ENCODE results near the gene ARID1B. TPM values are rescaled to one million over a fixed set of nuclear protein-coding genes. Genes with fewer than 3 reads are reported as not detected.
A peak's percentile ranks its signal among the peaks of the same experiment; 100 is the strongest.

ARID1B gene
- total RNA-seq, 2 donors from 2014 or later, result 62.9 to 71.6 TPM

DNA sequence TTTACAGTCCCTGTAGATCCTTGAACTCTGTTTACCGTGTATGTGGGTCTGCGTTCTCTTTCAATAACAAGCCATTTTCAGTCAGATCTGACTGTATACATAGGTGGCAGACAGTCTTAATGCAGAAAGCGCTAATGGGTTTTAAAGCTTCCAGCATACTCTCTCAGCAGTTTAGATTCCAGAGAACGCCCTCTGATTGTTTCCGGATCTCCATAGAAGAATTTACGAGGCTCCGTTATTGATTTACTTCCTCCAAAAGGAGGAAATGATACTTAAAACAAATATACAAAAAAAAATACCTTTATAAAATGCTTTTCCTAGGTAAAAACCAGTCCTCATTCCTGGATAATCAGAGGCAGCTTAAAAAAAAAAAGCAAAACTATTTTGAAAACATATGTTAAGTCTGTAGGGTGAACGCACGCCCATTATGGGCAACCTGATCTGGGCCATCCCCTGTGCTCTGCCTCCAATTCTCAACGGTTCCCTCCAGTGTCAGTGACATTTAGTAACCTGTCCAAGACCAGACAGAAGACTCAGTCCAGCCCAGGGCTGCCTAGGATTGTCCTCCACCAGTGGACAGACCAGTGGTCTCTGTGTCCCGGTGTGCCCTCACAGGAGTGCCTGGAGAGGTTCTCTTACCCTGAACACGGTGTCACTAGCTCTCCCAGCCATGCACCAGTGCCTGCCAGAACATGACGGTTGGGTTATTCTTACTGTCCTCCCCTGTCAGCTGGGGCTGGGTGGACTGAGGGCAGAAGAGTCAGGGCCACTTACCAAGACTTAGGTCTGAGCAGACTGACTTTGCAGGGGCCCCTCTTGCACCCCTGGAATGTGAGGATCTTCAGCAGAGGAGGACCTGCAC is 217.3 kb downstream of the ARID1B start:
- H3K27ac Mint-ChIP-seq, result no peak overlapping the region

DNA sequence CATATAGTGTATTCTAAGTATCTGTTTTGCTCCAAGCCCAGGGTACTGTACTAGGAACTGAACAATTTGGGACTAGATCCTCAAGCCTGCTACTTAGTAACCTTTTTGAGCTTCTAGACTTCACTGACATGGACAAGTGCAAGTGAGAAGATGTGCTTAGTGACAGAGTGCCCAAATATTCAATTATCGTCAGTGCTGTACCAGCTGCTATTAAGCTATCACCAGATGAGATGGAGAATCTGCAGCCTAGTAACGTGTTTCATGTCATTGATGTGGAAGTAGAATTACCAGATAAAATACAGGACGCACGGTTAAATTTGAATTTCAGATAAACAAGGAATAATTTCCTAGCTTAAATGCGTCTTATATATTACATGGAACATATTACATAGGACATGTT is 218.3 kb downstream of the ARID1B start:
- Mint-ChIP-seq H3K36me3 (ENCODE audit: insufficient read depth in 2 of 2) (peaks cover 0 to 4% of the 10 kb centered on the region in 2 donors), H3K9me3 (no peaks in the 10 kb centered on the region), H3K4me1 (ENCODE audit: low read depth) (peaks cover 12% of the 10 kb centered on the region), H3K27me3 (ENCODE audit: low read depth) (no peaks in the 10 kb centered on the region), H3K4me3 (no peak overlapping the region), H3K27ac (no peak overlapping the region)
- DNase-seq, result no peak
- ATAC-seq (replicated peaks in 1 of 2), result no peak

More for the DNA sequence above, 217.3 kb downstream of the ARID1B start:
- Mint-ChIP-seq H3K36me3 (ENCODE audit: insufficient read depth in 2 of 2) (peaks cover 0 to 2% of the 10 kb centered on the region in 2 donors), H3K4me1 (ENCODE audit: low read depth) (peaks cover 7% of the 10 kb centered on the region), H3K27me3 (ENCODE audit: low read depth) (no peaks in the 10 kb centered on the region), H3K4me3 (no peak overlapping the region), H3K9me3 (no peaks in the 10 kb centered on the region)
- DNase-seq (no peak), ATAC-seq (replicated peaks in 1 of 2) (no peak)

DNA sequence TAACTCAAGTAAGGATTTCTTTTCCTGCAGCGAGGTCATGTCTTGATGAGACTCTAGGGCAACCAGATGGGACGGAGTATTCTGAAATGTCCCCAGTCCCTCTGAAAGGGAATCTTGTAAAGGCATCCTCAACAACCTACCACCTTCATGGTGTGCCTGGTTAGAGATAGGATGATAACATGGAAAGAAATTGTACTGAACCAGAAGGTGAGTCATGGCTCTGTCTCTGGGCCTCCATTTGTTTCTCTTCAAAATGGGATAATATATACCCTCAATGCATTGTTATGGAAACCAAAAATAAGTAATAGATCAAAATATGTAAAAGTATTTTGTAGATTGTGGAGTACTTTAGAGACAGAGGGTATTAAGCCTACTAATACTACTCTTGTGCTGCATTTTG is 219.1 kb downstream of the ARID1B start:
- H3K27ac Mint-ChIP-seq, result no peak overlapping the region
- H3K4me1 Mint-ChIP-seq (ENCODE audit: low read depth), result peaks cover 18% of the 10 kb centered on the region
- H3K4me3 Mint-ChIP-seq, result no peak overlapping the region
- no peaks in the 10 kb centered on the region for H3K27me3 Mint-ChIP-seq (ENCODE audit: low read depth)
- DNase-seq, result no peak
- H3K9me3 Mint-ChIP-seq, result no peaks in the 10 kb centered on the region
- peaks cover 0 to 4% of the 10 kb centered on the region in 2 donors for H3K36me3 Mint-ChIP-seq (ENCODE audit: insufficient read depth in 2 of 2)
- no peak for ATAC-seq (replicated peaks in 1 of 2)

DNA sequence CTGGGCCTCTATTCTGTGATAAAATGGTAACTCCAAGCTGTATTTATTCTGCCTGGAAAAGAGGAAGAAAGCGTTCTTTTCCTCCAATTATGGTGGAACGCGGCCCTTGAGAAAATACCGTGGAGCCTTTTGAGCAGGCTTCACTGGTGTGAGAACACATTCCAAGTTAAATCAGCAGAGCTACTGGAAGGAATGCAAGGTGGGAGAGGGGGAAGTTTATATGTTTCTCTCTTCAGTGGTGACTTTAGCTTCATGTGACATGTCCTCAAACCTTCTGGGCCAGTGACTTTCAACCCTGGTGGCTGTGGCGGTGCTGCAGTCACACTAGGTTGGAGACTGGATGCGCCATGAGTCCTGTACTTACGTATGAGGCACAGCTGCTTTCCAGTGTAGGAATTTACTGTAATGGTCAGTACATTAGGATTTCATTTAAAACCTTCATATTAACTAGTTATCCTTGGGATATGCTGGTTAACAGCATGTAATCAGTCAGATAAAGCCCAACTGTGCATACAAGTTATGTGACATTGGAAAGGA is 221.7 kb downstream of the ARID1B start:
- Mint-ChIP-seq H3K27ac (no peak overlapping the region), H3K36me3 (ENCODE audit: insufficient read depth in 2 of 2) (peaks cover 0 to 4% of the 10 kb centered on the region in 2 donors), H3K4me3 (no peak overlapping the region), H3K4me1 (ENCODE audit: low read depth) (peaks cover 31% of the 10 kb centered on the region), H3K27me3 (ENCODE audit: low read depth) (no peaks in the 10 kb centered on the region), H3K9me3 (no peaks in the 10 kb centered on the region)
- ATAC-seq (replicated peaks in 1 of 2) (no peak), DNase-seq (no peak)

DNA sequence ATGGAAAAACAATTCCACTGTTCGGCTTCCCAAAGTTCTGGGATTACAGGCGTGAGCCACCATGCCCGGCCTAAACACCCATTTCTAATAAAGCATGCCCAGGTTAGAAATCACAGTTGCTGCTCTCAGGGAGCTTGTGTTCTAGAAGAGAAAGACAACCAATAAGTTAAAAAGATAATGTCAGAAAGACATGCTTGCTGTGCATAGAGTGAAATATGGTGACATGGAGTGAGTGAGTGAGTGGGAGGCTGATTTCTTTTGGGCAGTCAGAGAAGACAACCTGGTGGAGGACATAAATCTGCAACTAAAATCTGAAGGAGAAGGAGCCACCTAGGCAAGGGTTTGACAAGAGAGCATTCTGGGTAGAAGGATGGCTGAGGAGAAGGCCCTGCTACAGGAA is 222.6 kb downstream of the ARID1B start:
- no peaks in the 10 kb centered on the region for H3K9me3 Mint-ChIP-seq
- H3K27ac Mint-ChIP-seq, result no peak overlapping the region
- H3K27me3 Mint-ChIP-seq (ENCODE audit: low read depth), result no peaks in the 10 kb centered on the region
- H3K36me3 Mint-ChIP-seq (ENCODE audit: insufficient read depth in 2 of 2), result peaks cover 0 to 4% of the 10 kb centered on the region in 2 donors
- ATAC-seq (replicated peaks in 1 of 2) (no peak), DNase-seq (no peak)
- peaks cover 31% of the 10 kb centered on the region for H3K4me1 Mint-ChIP-seq (ENCODE audit: low read depth)
- no peak overlapping the region for H3K4me3 Mint-ChIP-seq

DNA sequence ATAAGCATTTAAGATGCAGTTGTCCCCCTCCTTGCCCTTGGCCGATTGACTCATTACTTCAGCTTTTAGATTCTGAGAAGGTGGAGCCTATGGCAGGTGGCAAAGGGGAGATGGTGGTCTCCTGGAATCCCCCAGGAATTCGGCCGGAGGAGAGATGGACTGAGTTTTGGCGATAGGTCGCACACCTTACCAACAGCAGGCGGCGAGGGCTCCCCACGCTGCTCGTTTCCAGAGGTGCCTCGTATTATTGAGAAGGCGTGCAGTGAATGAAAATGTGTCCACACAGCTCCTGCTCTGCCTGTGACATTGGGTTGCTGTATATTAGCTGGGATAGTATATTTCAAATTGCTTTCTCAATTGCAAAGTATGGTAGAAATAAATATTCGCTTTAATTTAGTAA is 224.5 kb downstream of the ARID1B start:
- H3K36me3 Mint-ChIP-seq (ENCODE audit: insufficient read depth in 2 of 2), result peaks cover 0 to 4% of the 10 kb centered on the region in 2 donors
- no peak overlapping the region for H3K27ac Mint-ChIP-seq
- no peaks in the 10 kb centered on the region for H3K9me3 Mint-ChIP-seq
- peaks cover 38% of the 10 kb centered on the region for H3K4me1 Mint-ChIP-seq (ENCODE audit: low read depth)
- DNase-seq, result no peak
- no peak for ATAC-seq (replicated peaks in 1 of 2)
- H3K27me3 Mint-ChIP-seq (ENCODE audit: low read depth), result no peaks in the 10 kb centered on the region
- H3K4me3 Mint-ChIP-seq, result no peak overlapping the region

GRCh38 chr6:157002774-157003173 is 225.6 kb downstream of the ARID1B start:
- H3K4me3 Mint-ChIP-seq, result no peak overlapping the region
- no peaks in the 10 kb centered on the region for H3K27me3 Mint-ChIP-seq (ENCODE audit: low read depth)
- no peak for ATAC-seq (replicated peaks in 1 of 2)
- H3K4me1 Mint-ChIP-seq (ENCODE audit: low read depth), result peaks cover 43% of the 10 kb centered on the region
- no peak for DNase-seq
- no peak overlapping the region for H3K27ac Mint-ChIP-seq
- H3K36me3 Mint-ChIP-seq (ENCODE audit: insufficient read depth in 2 of 2), result peaks cover 0 to 2% of the 10 kb centered on the region in 2 donors
- no peaks in the 10 kb centered on the region for H3K9me3 Mint-ChIP-seq

DNA sequence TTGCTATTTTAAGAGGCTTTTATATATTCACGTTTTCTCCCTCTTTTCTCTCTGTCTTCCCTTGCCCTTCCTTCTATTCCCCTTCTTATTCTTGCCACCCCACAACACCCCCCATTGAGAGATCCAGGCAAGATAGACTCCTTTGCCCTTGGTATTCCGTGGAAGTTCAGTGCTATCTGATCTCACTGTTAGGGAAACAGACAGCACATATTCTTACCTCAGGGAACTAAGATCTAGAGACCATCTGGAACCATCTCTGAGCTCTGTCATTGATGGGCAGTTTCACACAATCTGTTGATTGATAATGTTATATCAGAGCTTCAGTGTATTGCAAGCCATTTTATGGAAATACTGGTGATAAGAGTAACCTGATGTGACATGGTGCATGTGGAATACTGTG is 228.8 kb downstream of the ARID1B start:
- H3K27ac Mint-ChIP-seq, result no peak overlapping the region
- DNase-seq (no peak), ATAC-seq (replicated peaks in 1 of 2) (no peak)
- H3K4me1 Mint-ChIP-seq (ENCODE audit: low read depth), result peaks cover 51% of the 10 kb centered on the region
- no peaks in the 10 kb centered on the region for H3K27me3 Mint-ChIP-seq (ENCODE audit: low read depth)
- no peak overlapping the region for H3K4me3 Mint-ChIP-seq
- H3K9me3 Mint-ChIP-seq, result no peaks in the 10 kb centered on the region
- no peaks in the 10 kb centered on the region for H3K36me3 Mint-ChIP-seq (ENCODE audit: insufficient read depth in 2 of 2)

DNA sequence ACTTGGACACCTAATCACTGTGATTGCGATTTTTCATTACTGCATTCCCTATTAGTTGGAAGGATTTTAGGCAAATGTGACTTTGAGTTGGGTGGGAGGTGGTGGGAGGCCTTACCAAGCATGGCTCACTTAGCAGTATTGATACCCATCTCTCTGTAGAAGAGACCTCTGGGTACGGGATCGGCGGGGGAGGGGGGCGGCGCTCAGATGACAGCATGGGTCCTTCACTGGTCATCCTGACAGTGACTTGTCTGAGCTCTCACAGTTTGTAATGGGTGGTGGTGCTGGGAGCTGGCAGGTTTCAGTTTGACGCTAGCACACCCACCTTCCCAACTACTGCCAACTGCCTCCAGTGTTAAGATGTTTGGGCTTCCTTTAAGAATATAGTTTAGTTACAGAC is 231.4 kb downstream of the ARID1B start:
- H3K4me3 Mint-ChIP-seq, result no peak overlapping the region

DNA sequence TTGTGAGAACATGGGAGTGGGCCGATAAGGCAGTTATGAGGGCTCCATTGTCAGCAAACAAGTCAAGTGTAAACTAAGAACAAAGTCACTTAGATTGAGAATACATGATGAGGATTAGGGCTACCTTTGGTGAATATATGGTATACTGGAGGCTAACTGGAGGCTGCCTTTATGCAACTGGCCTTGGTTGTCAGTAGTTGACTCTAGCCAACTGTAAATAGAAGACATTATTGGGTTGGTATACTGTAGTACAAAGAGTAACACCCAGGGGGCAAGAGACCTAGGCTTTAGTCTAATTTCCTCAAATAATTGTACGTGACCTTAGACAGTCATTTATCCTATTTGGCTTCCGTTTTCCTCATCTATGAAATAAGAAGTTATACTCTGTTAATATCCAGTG is 235.2 kb downstream of the ARID1B start:
- H3K27me3 Mint-ChIP-seq (ENCODE audit: low read depth), result no peaks in the 10 kb centered on the region
- H3K36me3 Mint-ChIP-seq (ENCODE audit: insufficient read depth in 2 of 2), result no peaks in the 10 kb centered on the region
- no peak for ATAC-seq (replicated peaks in 1 of 2)
- peaks cover 0 to 2% of the 10 kb centered on the region in 2 donors for H3K9me3 Mint-ChIP-seq
- DNase-seq, result no peak
- no peak overlapping the region for H3K27ac Mint-ChIP-seq
- no peak overlapping the region for H3K4me3 Mint-ChIP-seq
- peaks cover 25% of the 10 kb centered on the region for H3K4me1 Mint-ChIP-seq (ENCODE audit: low read depth)

More for the DNA sequence above, 231.4 kb downstream of the ARID1B start:
- H3K27ac Mint-ChIP-seq, result no peak overlapping the region
- H3K36me3 Mint-ChIP-seq (ENCODE audit: insufficient read depth in 2 of 2), result no peaks in the 10 kb centered on the region
- H3K27me3 Mint-ChIP-seq (ENCODE audit: low read depth), result no peaks in the 10 kb centered on the region
- ATAC-seq (replicated peaks in 1 of 2) (no peak), DNase-seq (no peak)
- peaks cover 0 to 2% of the 10 kb centered on the region in 2 donors for H3K9me3 Mint-ChIP-seq
- peaks cover 28% of the 10 kb centered on the region for H3K4me1 Mint-ChIP-seq (ENCODE audit: low read depth)

- Mint-ChIP-seq H3K36me3 (ENCODE audit: insufficient read depth in 2 of 2) (no peaks in the 10 kb centered on the region), H3K4me1 (ENCODE audit: low read depth) (peaks cover 27% of the 10 kb centered on the region), H3K9me3 (peaks cover 0 to 2% of the 10 kb centered on the region in 2 donors), H3K4me3 (no peak overlapping the region), H3K27ac (peak overlapping the region; percentile 40), H3K27me3 (ENCODE audit: low read depth) (no peaks in the 10 kb centered on the region)
- DNase-seq (no peak), ATAC-seq (replicated peaks in 1 of 2) (no peak)
Observed at GRCh38 chr6:157013649-157014304, 236.6 kb downstream of the ARID1B start.

DNA sequence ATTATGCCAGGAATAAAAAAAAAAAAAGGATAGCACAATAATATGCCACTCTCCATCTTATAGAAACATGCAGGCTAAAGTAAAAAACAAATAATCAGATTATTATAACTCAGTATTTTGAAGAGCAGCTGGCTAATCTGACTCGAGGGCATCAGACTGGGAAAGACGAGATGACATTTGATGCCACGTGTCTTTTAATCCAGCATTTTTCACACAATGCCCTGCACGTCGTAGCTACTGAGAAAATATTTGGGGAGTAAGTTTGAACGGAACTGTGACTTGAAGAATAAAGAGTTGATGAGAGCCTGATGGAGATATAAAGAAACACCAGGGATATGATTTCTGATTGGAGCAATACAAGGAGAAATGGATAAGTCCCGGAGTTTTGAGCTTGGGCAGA is 237.7 kb downstream of the ARID1B start:
- DNase-seq (no peak), ATAC-seq (replicated peaks in 1 of 2) (no peak)
- Mint-ChIP-seq H3K4me3 (no peak overlapping the region), H3K9me3 (peaks cover 0 to 2% of the 10 kb centered on the region in 2 donors), H3K27ac (peak overlapping the region; percentile 39), H3K27me3 (ENCODE audit: low read depth) (no peaks in the 10 kb centered on the region), H3K36me3 (ENCODE audit: insufficient read depth in 2 of 2) (no peaks in the 10 kb centered on the region), H3K4me1 (ENCODE audit: low read depth) (peaks cover 32% of the 10 kb centered on the region)

GRCh38 chr6:157017022-157017421 is 239.8 kb downstream of the ARID1B start:
- no peak for ATAC-seq (replicated peaks in 1 of 2)
- H3K27ac Mint-ChIP-seq, result peak overlapping the region; percentile 25
- no peak for DNase-seq
- peaks cover 0 to 1% of the 10 kb centered on the region in 2 donors for H3K9me3 Mint-ChIP-seq
- peaks cover 40% of the 10 kb centered on the region for H3K4me1 Mint-ChIP-seq (ENCODE audit: low read depth)
- no peaks in the 10 kb centered on the region for H3K27me3 Mint-ChIP-seq (ENCODE audit: low read depth)
- H3K36me3 Mint-ChIP-seq (ENCODE audit: insufficient read depth in 2 of 2), result no peaks in the 10 kb centered on the region
- no peak overlapping the region for H3K4me3 Mint-ChIP-seq
